Vagina (tissue), 2 donors: ENCODE measurements around the gene LBH.

Source experiments
- POLR2A ChIP-seq, 2 donors: fragments of 450-650 bp; IDR thresholded peaks; one replicate each; pipeline ENCODE4 v1.6.1; 2017; ENCODE audit warnings: antibody characterized with exemption in 2 of 2, mild to moderate bottlenecking in 2 of 2, moderate library complexity in 2 of 2
- POLR2AphosphoS5 ChIP-seq, 2 donors: sonication (generic); formaldehyde crosslinking; IDR thresholded peaks; one replicate each; pipeline ENCODE4 v1.9.0; 2017; ENCODE audit warnings: antibody characterized with exemption in 2 of 2, mild to moderate bottlenecking in 2 of 2, low read depth in 1 of 2; ENCODE audit not compliant: insufficient read depth in 1 of 2
- TF ChIP-seq, protein P1 (sequence below), 3 experiments: fragments of 450-650 bp in 2 of 3; fragments of 200-600 bp in 1 of 3; sonication (generic) in 1 of 3; IDR thresholded peaks; one replicate each; pipeline ENCODE4 v1.5.1; 2017 to 2019; ENCODE audit warnings: antibody characterized with exemption in 3 of 3, mild to moderate bottlenecking in 2 of 3, moderate library complexity in 2 of 3

DNA sequence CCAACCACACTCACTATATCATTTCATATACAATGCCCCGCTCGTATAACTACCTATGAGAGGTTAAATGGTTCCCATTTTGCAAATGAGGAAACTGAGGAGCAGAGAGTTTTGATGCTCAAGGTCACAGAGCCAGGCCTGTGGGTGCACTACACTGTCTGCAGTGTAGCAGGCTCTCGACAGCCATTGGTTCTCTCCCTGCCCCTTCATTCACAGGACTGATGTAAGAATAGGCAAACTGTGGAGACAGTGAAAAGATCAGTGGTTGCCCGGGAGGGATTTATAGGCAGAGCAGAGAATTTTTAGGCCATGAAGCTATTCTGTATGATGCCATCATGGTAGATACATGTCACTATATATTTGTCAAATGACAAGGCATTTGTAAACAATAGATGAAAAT lies 39.0 kb upstream of the LBH start:
- TF ChIP-seq, protein P1, sequence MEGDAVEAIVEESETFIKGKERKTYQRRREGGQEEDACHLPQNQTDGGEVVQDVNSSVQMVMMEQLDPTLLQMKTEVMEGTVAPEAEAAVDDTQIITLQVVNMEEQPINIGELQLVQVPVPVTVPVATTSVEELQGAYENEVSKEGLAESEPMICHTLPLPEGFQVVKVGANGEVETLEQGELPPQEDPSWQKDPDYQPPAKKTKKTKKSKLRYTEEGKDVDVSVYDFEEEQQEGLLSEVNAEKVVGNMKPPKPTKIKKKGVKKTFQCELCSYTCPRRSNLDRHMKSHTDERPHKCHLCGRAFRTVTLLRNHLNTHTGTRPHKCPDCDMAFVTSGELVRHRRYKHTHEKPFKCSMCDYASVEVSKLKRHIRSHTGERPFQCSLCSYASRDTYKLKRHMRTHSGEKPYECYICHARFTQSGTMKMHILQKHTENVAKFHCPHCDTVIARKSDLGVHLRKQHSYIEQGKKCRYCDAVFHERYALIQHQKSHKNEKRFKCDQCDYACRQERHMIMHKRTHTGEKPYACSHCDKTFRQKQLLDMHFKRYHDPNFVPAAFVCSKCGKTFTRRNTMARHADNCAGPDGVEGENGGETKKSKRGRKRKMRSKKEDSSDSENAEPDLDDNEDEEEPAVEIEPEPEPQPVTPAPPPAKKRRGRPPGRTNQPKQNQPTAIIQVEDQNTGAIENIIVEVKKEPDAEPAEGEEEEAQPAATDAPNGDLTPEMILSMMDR (IDR thresholded peaks at IDR 0.05): no peak
- TF ChIP-seq POLR2A (IDR thresholded peaks at IDR 0.05) (no peak), POLR2AphosphoS5 (IDR thresholded peaks at IDR 0.05; ENCODE audit: insufficient read depth in 1 of 2, low read depth in 1 of 2) (no peak)
